Transverse colon (tissue), 4 donors: Measurements from ENCODE around the gene PZP. TPM values are rescaled to one million over a fixed set of nuclear protein-coding genes. Genes with fewer than 3 reads are reported as not detected.
A peak's percentile ranks its signal among the peaks of the same experiment; 100 is the strongest.

Source experiments
- DNase-seq: peaks from one replicate; pipeline ENCODE4 v3.0.0-alpha.2; 2019
- H3K27ac ChIP-seq, 4 donors: fragments of 200-600 bp; sonication (generic); 2 replicates each; pipeline ENCODE4 v1.5.1; 2016 to 2018; ENCODE audit warnings: inconsistent platforms in 4 of 4
- H3K27me3 ChIP-seq: fragments of 200-600 bp; sonication (generic); 2 replicates; pipeline ENCODE4 v1.5.1; 2017; ENCODE audit warnings: inconsistent platforms
- H3K36me3 ChIP-seq, 4 donors: fragments of 200-600 bp; sonication (generic); 2 replicates each; pipeline ENCODE4 v1.5.1; 2017 to 2019; ENCODE audit warnings: inconsistent platforms in 4 of 4
- H3K4me1 ChIP-seq, 4 donors: fragments of 200-600 bp; sonication (generic); 2 replicates each; pipeline ENCODE4 v1.5.1; 2017 to 2020; ENCODE audit warnings: inconsistent platforms in 4 of 4
- H3K4me3 ChIP-seq, 4 donors: fragments of 200-600 bp; sonication (generic); 1 replicate in 1 of 4; 2 replicates in 3 of 4; pipeline versions ENCODE4 v1.5.1 to v1.6.1; 2017 to 2019; ENCODE audit warnings: inconsistent platforms in 4 of 4
- H3K9me3 ChIP-seq, 2 donors: fragments of 200-600 bp; sonication (generic); 2 replicates each; pipeline ENCODE4 v1.5.1; 2017 to 2019; ENCODE audit warnings: inconsistent platforms in 2 of 2
- CTCF ChIP-seq, 5 experiments: fragments of 200-600 bp in 3 of 5; fragments of 450-650 bp in 2 of 5; sonication (generic) in 3 of 5; IDR thresholded peaks; 1 replicate in 2 of 5; 2 replicates in 3 of 5; pipeline ENCODE4 v1.5.1; 2016 to 2017; ENCODE audit warnings: antibody characterized with exemption in 5 of 5, inconsistent platforms in 3 of 5, mild to moderate bottlenecking in 2 of 5, moderate library complexity in 1 of 5
- EP300 ChIP-seq: sonication (generic); formaldehyde crosslinking; IDR thresholded peaks from one replicate; pipeline ENCODE4 v1.6.1; 2017; ENCODE audit warnings: antibody characterized with exemption, low read depth
- POLR2A ChIP-seq: fragments of 450-650 bp; IDR thresholded peaks from one replicate; pipeline ENCODE4 v1.6.1; 2016; ENCODE audit warnings: antibody characterized with exemption, mild to moderate bottlenecking, moderate library complexity
- POLR2AphosphoS5 ChIP-seq, 3 donors: sonication (generic); formaldehyde crosslinking; IDR thresholded peaks; one replicate each; pipeline ENCODE4 v1.6.1; 2016; ENCODE audit warnings: antibody characterized with exemption in 3 of 3
- WGBS, 2 donors: methylation state at CpG; one replicate each; pipeline ENCODE4 v1.1.5; 2018; ENCODE audit warnings: low coverage in 1 of 2; 5-methylcytosine and 5-hydroxymethylcytosine counted together
- in situ Hi-C, 4 donors: fragments of 200-750 bp; cut with MboI; loops; one replicate each; pipeline versions ENCODE4 v1.15.0 to v1.15.1; 2017; ENCODE audit warnings: low sequenced_read_pairs in 3 of 4, low pct_ligation_motif_present in 1 of 4, low pct_unique_long_range_greater_than_20kb in 1 of 4
- intact Hi-C: fragments of 100-400 bp; cut with DNase I; formaldehyde crosslinking; loops from one replicate; pipeline ENCODE4 v1.15.1; 2023; ENCODE audit warnings: low total_unique reads
- total RNA-seq, 4 donors: library from RNA; depleted of rRNA; stranded (reverse); fragments of >200 nt; gene quantifications; one replicate each; pipeline ENCODE4 v1.1.0, GENCODE V29; 2016

Gene PZP
- total RNA-seq, 4 donors from 2014 or later, result not detected

DNA sequence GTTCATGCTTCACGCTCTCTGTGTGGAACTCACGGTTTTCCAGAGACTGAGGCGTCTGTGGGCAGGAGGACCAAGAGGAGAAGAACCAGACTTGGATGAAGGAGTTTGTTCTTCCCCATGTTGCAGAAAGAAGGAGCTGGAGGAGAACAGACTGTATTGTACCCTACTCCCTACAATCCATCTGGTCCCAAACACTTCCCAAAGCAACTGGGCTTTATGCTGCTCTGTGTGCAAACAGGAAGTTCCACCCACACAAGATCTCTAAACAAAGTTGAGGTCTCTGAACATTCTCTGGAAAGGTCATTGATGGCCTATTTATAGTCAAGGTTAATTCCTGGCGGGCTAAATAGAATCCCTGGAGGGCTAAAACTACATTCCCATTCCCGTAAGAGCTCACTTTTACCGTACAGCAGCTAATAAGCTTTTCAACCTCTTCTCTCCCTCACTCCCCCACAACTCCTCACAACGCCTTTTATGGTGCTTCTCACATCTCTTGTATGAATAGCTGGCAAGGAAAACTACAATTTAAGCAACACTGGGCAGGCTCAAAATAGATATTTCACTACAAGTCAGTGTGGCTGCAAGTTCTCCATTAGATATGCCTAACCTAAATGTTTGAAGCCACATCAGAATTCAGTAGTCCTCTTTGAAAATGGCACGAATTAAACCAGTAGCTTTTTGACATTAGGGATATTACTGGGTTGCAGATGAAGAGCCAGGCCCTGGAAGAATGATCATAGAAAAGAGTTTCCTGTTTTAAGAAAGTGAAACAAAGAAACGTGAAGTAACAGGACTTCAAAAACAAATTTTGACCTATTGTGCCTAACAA is 92.2 kb downstream of the PZP start, which contains the start of gene A2M:
TSS of gene A2M (minus strand) at position 189 of the 829 bp plus-strand sequence. CDS start at position 119, 70 bp downstream.
- Histone ChIP-seq H3K27ac (peak within 1 kb of the TSS; percentile 74 to 84 (median 76)), H3K36me3 (no peaks in the 10 kb centered on the region), H3K9me3 (no peaks in the 10 kb centered on the region), H3K4me1 (peaks cover 0 to 33% (median 2%) of the 10 kb centered on the region in 4 donors), H3K4me3 (peak within 1 kb of the TSS in 3 of 4 donors; percentile 13 to 49 (median 25)), H3K27me3 (no peaks in the 10 kb centered on the region)
- in situ Hi-C loops (no loop called here), intact Hi-C loops (loop anchor here (10.0 kb wide), 1 partner anchor 1089 kb away; no protein-coding TSS in a partner anchor)
- 45 to 46% methylated on average over 8 to 9 of the region's 9 CpGs for WGBS, 2 donors
- no peak for DNase-seq
- TF ChIP-seq CTCF (IDR thresholded peaks at IDR 0.05) (no peak), EP300 (peak; percentile 6), POLR2AphosphoS5 (IDR thresholded peaks at IDR 0.05) (peak in 2 of 3 donors; percentile 66 to 78), POLR2A (peak; percentile 61)

DNA sequence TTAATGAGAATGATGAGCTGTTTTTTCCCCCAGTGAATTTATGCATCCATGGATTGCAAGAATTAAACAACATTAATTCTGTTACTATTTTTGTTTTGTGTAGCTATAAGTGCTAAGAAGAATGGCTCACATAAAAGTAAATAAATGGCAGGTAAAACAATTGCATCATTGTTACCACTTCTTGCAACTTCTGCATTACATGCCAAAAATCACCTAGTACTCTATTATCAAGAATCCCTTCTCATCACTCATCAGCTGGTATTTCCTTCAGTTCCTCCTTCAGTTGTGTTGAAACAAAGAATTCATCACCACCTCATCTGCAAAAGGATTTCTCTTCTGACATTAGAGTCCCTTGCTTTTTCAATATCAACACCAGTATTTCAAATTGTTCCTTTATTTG is 93.2 kb downstream of the PZP start:
- TF ChIP-seq EP300 (no peak), POLR2A (no peak), CTCF (IDR thresholded peaks at IDR 0.05) (no peak), POLR2AphosphoS5 (IDR thresholded peaks at IDR 0.05) (no peak)
- peaks cover 0 to 33% (median 2%) of the 10 kb centered on the region in 4 donors for H3K4me1 ChIP-seq
- in situ Hi-C loops, result no loop called here
- no peak for DNase-seq
- H3K9me3 ChIP-seq, result no peaks in the 10 kb centered on the region
- peak overlapping the region in 3 of 4 donors; percentile 13 to 49 (median 25) for H3K4me3 ChIP-seq
- peaks cover 0 to under 1% (median 0%) of the 10 kb centered on the region in 4 donors for H3K36me3 ChIP-seq
- no peaks in the 10 kb centered on the region for H3K27me3 ChIP-seq
- H3K27ac ChIP-seq, result peak overlapping the region; percentile 74 to 84 (median 76)
- intact Hi-C loops, result loop anchor here (10.0 kb wide), 1 partner anchor 1090 kb away; no protein-coding TSS in a partner anchor

DNA sequence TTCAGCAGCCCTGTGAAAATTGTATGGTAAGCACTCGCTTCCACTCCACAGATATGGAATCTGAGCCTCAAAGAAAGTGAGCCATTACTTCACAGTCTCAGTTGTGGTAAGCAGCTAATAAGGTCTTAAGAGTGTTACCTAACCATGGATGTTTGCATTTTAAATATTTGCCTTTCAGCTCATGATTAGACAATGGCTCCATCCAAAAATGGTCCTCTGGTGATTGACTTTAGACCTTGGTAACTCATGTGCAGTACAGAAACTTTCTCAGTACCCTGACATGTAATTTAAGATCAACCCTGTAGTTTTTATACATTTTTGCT is 94.2 kb downstream of the PZP start:
- Histone ChIP-seq H3K9me3 (no peaks in the 10 kb centered on the region), H3K27me3 (no peaks in the 10 kb centered on the region), H3K36me3 (peaks cover 0 to 7% (median 0%) of the 10 kb centered on the region in 4 donors), H3K27ac (peak overlapping the region; percentile 35 to 74 (median 50)), H3K4me1 (peaks cover 0 to 25% (median 2%) of the 10 kb centered on the region in 4 donors), H3K4me3 (peak overlapping the region in 3 of 4 donors; percentile 7 to 49 (median 13))
- in situ Hi-C loops, result no loop called here
- intact Hi-C loops, result loop anchor here (10.0 kb wide), 1 partner anchor 1091 kb away; no protein-coding TSS in a partner anchor
- TF ChIP-seq POLR2A (no peak), CTCF (IDR thresholded peaks at IDR 0.05) (no peak), POLR2AphosphoS5 (IDR thresholded peaks at IDR 0.05) (no peak), EP300 (no peak)
- 67 to 72% methylated on average over 1 of the region's 1 CpG for WGBS, 2 donors
- no peak for DNase-seq

- in situ Hi-C loops (no loop called here), intact Hi-C loops (loop anchor here (10.0 kb wide), 1 partner anchor 1091 kb away; no protein-coding TSS in a partner anchor)
- Histone ChIP-seq H3K4me3 (peak overlapping the region in 3 of 4 donors; percentile 7 to 49 (median 13)), H3K4me1 (peaks cover 0 to 20% (median 2%) of the 10 kb centered on the region in 4 donors), H3K36me3 (peaks cover 0 to 7% (median 0%) of the 10 kb centered on the region in 4 donors), H3K27ac (peak overlapping the region; percentile 35 to 74 (median 50)), H3K9me3 (no peaks in the 10 kb centered on the region), H3K27me3 (no peaks in the 10 kb centered on the region)
- DNase-seq, result no peak
- TF ChIP-seq EP300 (no peak), POLR2A (no peak), POLR2AphosphoS5 (IDR thresholded peaks at IDR 0.05) (no peak), CTCF (IDR thresholded peaks at IDR 0.05) (no peak)
- 37 to 54% methylated on average over 3 to 7 of the region's 7 CpGs for WGBS, 2 donors
Observed at GRCh38 chr12:9113296-9113986, 94.8 kb downstream of the PZP start.
